HepG2 (cell line): ENCODE data around the gene MYL12B. TPM values are rescaled to one million over a fixed set of nuclear protein-coding genes. Genes with fewer than 3 reads are reported as not detected.

Experiments used
- ARID2 ChIP-seq: sonication (generic); formaldehyde crosslinking; IDR thresholded peaks from 2 replicates; pipeline ENCODE4 v1.8.1; 2022; ENCODE audit warnings: mild to moderate bottlenecking, missing genetic modification reagents, borderline replicate concordance
- CBFB ChIP-seq: sonication (generic); formaldehyde crosslinking; IDR thresholded peaks from 2 replicates; pipeline ENCODE4 v1.4.0; 2020; ENCODE audit warnings: missing genetic modification reagents
- FOXO4 ChIP-seq: sonication (generic); formaldehyde crosslinking; conservative IDR thresholded peaks from 2 replicates; pipeline ENCODE4 v1.8.1; 2023; ENCODE audit warnings: missing genetic modification reagents
- HOMEZ ChIP-seq: IDR thresholded peaks from 2 replicates; pipeline ENCODE4 v1.6.1; 2016; ENCODE audit warnings: low read depth
- KLF12 ChIP-seq: sonication (generic); formaldehyde crosslinking; IDR thresholded peaks from 2 replicates; pipeline ENCODE4 v1.4.0; 2020; ENCODE audit warnings: missing genetic modification reagents, borderline replicate concordance
- MAZ ChIP-seq, 2 experiments: sonication (generic) in 1 of 2; formaldehyde crosslinking in 1 of 2; IDR thresholded peaks; 2 replicates each; pipeline versions ENCODE4 v1.5.0 to v1.6.1; 2012 to 2020; ENCODE audit warnings: low read depth in 2 of 2, mild to moderate bottlenecking in 2 of 2, borderline replicate concordance in 1 of 2, improper control_type of control experiment in 1 of 2, low read length in 1 of 2, missing genetic modification reagents in 1 of 2, moderate library complexity in 1 of 2
- SP4 ChIP-seq: sonication (generic); formaldehyde crosslinking; IDR thresholded peaks from 2 replicates; pipeline ENCODE4 v1.8.1; 2023; ENCODE audit warnings: mild to moderate bottlenecking, missing genetic modification reagents
- TGIF2 ChIP-seq: IDR thresholded peaks from 2 replicates; pipeline ENCODE4 v1.6.1; 2016; ENCODE audit warnings: control low read depth, missing compliant biosample characterization
- ZNF18 ChIP-seq: sonication (generic); formaldehyde crosslinking; IDR thresholded peaks from 2 replicates; pipeline ENCODE4 v1.8.0; 2022; ENCODE audit warnings: mild to moderate bottlenecking, missing genetic modification reagents; ENCODE audit not compliant: insufficient replicate concordance
- ZNF333 ChIP-seq: sonication (generic); formaldehyde crosslinking; IDR thresholded peaks from 2 replicates; pipeline ENCODE4 v1.4.0; 2020; ENCODE audit warnings: mild to moderate bottlenecking, missing genetic modification reagents, borderline replicate concordance
- ZNF556 ChIP-seq: sonication (generic); formaldehyde crosslinking; IDR thresholded peaks from 2 replicates; pipeline ENCODE4 v1.4.0; 2020; ENCODE audit warnings: mild to moderate bottlenecking, missing genetic modification reagents, borderline replicate concordance
- polyA plus RNA-seq, 8 experiments: library from polyadenylated mRNA; depleted of rRNA in 3 of 8; stranded (reverse) in 7 of 8; unstranded in 1 of 8; fragments of >200 nt; fragmentation: Illumina TruSeq in 4 of 8; extraction: Trizol in 4 of 8; gene quantifications; 2 replicates each; pipeline versions ENCODE4 v1.2.1 to v1.2.3, GENCODE V29; 2011 to 2016; ENCODE audit warnings: low read depth in 4 of 8, missing spikeins in 1 of 8, mixed read lengths in 1 of 8; ENCODE audit not compliant: insufficient read depth in 1 of 8
- total RNA-seq, 5 experiments: library from RNA; depleted of rRNA; stranded (reverse); fragments of >200 nt; fragmentation: Illumina TruSeq; extraction: Trizol; gene quantifications; 2 replicates each; pipeline ENCODE4 v1.2.3, GENCODE V29; 2016; ENCODE audit warnings: low read depth in 1 of 5

MYL12B gene
- total and polyA plus RNA-seq, 2 of the 13 experiments (the other 11 are each of a cell fraction or from before 2014, with no cell fraction given): 265 to 340 TPM

DNA sequence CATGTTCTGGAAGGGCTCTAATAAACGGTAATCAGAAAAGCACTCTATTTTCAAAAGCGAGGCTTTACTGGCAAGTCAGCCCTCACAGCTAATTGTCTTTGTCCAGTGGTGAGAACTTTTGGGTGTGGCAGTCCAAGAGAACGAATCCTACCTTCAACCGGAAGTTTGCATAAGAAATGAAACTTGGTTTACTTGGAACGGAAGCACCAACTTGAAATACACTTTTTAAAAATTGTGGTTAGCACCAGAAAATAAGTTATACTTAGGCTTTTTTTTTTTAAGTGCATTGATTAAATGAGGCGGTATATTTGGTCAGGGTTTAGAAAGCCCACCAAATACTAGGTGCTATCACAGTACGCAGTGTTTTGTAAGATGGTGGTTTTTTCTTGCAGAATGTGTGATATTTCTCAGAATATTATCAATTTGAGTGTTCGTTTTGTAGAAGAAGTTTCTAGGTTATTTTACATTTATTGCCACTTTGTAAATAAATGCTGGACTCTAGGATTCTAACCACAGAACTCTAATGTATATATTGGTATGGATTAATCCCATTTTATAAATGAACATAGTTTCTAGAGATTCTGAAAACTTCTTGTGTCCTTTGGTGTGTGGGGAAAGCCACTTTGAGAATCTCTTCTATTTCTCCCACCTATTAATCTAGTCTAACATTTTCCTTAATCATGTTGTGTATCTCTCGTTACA is 13.1 kb upstream of the MYL12B start (continued):
- no peak for TF ChIP-seq FOXO4 (CRISPR knock-in tag)
- TF ChIP-seq KLF12 (CRISPR knock-in tag): peak; percentile 46; the same call in 1 of the 2 replicates
- no peak for TF ChIP-seq ZNF18 (CRISPR knock-in tag)
- no peak for TF ChIP-seq SP4
- TF ChIP-seq TGIF2 (CRISPR knock-in tag): peak; percentile 15; the same call in 1 of the 2 replicates
- TF ChIP-seq CBFB (CRISPR knock-in tag): no peak
- no peak for TF ChIP-seq ARID2 (CRISPR knock-in tag)
- TF ChIP-seq ZNF333 (CRISPR knock-in tag): no peak
- no peak for TF ChIP-seq MAZ (IDR thresholded peaks at IDR 0.05; ENCODE audit: borderline replicate concordance, low read depth, low read length)
- no peak for TF ChIP-seq MAZ (CRISPR knock-in tag; IDR thresholded peaks at IDR 0.05; ENCODE audit: low read depth)
- no peak for TF ChIP-seq ZNF556 (CRISPR knock-in tag)
- TF ChIP-seq HOMEZ (CRISPR knock-in tag): 0 out of 2 replicates have a peak, but pooled peaks have one; percentile 11
